GM08714 (cell line): ENCODE results near the gene ABCA6.
"Not testable (repeated sequence)": the region's sequence is repeated elsewhere in the genome, so short reads cannot be mapped to it uniquely, and the experiment has no call there.

Experiments
- H3K4me3 ChIP-seq: fragments of 200-500 bp; sonication (Bioruptor generic); 2 replicates; pipeline ENCODE4 v1.5.1; 2014; ENCODE audit warnings: mild to moderate bottlenecking, low read length, inconsistent platforms
- ZNF274 ChIP-seq: IDR thresholded peaks from 2 replicates; pipeline ENCODE4 v1.6.1; 2012; ENCODE audit warnings: mild to moderate bottlenecking, low read depth, low read length

ABCA6 gene

GRCh38 chr17:69141431-69142174, at the start of gene ABCA6:
TSS of gene ABCA6 (minus strand) at chr17:69141895. CDS start at chr17:69140703, 1,192 bp downstream.
- no peak within 1 kb of the TSS for H3K4me3 ChIP-seq
- no peak for TF ChIP-seq ZNF274

- no peak for TF ChIP-seq ZNF274
- H3K4me3 ChIP-seq: no peak overlapping the region
These were observed 47.1 kb upstream of the ABCA6 start for GRCh38 chr17:69188796-69189195.

- TF ChIP-seq ZNF274: no peak
- H3K4me3 ChIP-seq: no peak overlapping the region
These were observed 46.4 kb upstream of the ABCA6 start for GRCh38 chr17:69188064-69188463.

GRCh38 chr17:69187294-69187693, 45.6 kb upstream of the ABCA6 start:
- no peak overlapping the region for H3K4me3 ChIP-seq
- TF ChIP-seq ZNF274: no peak

GRCh38 chr17:69179227-69179952, 37.7 kb upstream of the ABCA6 start:
- H3K4me3 ChIP-seq: no peak overlapping the region
- no peak for TF ChIP-seq ZNF274

GRCh38 chr17:69176457-69176795, 34.7 kb upstream of the ABCA6 start:
- no peak for TF ChIP-seq ZNF274
- H3K4me3 ChIP-seq: no peak overlapping the region

GRCh38 chr17:69175625-69176456, 34.1 kb upstream of the ABCA6 start:
- TF ChIP-seq ZNF274: no peak
- no peak overlapping the region for H3K4me3 ChIP-seq

- no peak overlapping the region for H3K4me3 ChIP-seq
- TF ChIP-seq ZNF274: no peak
These were observed 33.5 kb upstream of the ABCA6 start for GRCh38 chr17:69175262-69175624.

- H3K4me3 ChIP-seq: no peak overlapping the region
- no peak for TF ChIP-seq ZNF274
These were observed 31.4 kb upstream of the ABCA6 start for GRCh38 chr17:69173118-69173517.

GRCh38 chr17:69170377-69170776, 28.7 kb upstream of the ABCA6 start:
- H3K4me3 ChIP-seq: no peak overlapping the region

GRCh38 chr17:69168642-69169041, 26.9 kb upstream of the ABCA6 start:
- not testable (repeated sequence) for H3K4me3 ChIP-seq

More at GRCh38 chr17:69170377-69170776, 28.7 kb upstream of the ABCA6 start:
- TF ChIP-seq ZNF274: no peak

- no peak for TF ChIP-seq ZNF274
These were observed 25.3 kb upstream of the ABCA6 start for GRCh38 chr17:69166957-69167356.

GRCh38 chr17:69164206-69164605, 22.5 kb upstream of the ABCA6 start:
- TF ChIP-seq ZNF274: no peak

More at GRCh38 chr17:69166957-69167356, 25.3 kb upstream of the ABCA6 start:
- no peak overlapping the region for H3K4me3 ChIP-seq

GRCh38 chr17:69159418-69159817, 17.7 kb upstream of the ABCA6 start:
- TF ChIP-seq ZNF274: no peak
- no peak overlapping the region for H3K4me3 ChIP-seq

More at GRCh38 chr17:69164206-69164605, 22.5 kb upstream of the ABCA6 start:
- H3K4me3 ChIP-seq: no peak overlapping the region
